Mesenteric fat pad (tissue), 1 donor: ENCODE results near the gene TERT. TPM values are rescaled to one million over a fixed set of nuclear protein-coding genes. Genes with fewer than 3 reads are reported as not detected.

ENCODE experiments used
- DNase-seq: peaks from one replicate; pipeline ENCODE4 v3.0.0-alpha.2; 2020; ENCODE audit warnings: low spot score
- total RNA-seq: library from RNA; stranded (reverse); fragmentation: NEBNext Ultra II Directional; extraction: Animal tissue kit (Norgen Biotek cat#: 25700); gene quantifications from one replicate; pipeline ENCODE4 v1.2.1, GENCODE V29; 2021
- donor health status: DM: yes; HTN: yes; CAD: no.

Gene TERT
- total RNA-seq, 1 donor from 2014 or later = not detected

DNA sequence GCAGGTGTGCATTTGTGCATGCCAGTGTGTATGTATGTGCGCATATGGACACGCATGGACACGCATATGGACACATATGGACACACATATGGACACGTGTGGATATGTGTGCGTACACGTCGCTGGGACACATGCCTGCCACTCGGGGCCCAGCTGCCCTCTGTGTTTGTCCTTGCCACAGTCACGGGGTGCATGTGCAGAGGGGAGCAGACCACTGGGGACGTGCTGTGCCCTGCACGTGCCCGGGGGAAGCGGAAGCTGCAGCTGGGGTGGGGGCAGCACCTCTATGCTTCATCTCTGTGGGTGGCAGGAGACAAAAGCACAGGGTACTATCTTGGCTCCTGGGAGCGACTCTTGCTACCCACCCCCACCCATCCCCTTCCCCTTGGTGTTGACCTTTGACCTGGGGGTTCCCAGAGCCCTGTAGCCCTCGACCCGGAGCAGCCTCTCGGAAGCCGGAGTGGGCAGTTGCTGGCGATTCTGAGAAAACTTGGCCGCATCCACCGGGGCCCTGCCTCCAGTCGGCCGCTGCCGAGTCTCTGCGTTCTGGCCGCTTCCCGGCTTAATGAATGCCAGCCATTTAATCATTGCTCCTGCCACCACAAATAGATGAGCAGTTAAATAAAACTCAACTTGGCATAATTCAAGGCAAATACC, 72.1 kb downstream of the TERT start:
- no peak for DNase-seq

GRCh38 chr5:1222147-1222546, 72.7 kb downstream of the TERT start:
- no peak for DNase-seq

GRCh38 chr5:1221721-1222120, 73.1 kb downstream of the TERT start:
- DNase-seq = no peak

- DNase-seq = no peak
These were observed 74.0 kb downstream of the TERT start for GRCh38 chr5:1220831-1221230.

- no peak for DNase-seq
These were observed 74.5 kb downstream of the TERT start for GRCh38 chr5:1220351-1220750.

DNA sequence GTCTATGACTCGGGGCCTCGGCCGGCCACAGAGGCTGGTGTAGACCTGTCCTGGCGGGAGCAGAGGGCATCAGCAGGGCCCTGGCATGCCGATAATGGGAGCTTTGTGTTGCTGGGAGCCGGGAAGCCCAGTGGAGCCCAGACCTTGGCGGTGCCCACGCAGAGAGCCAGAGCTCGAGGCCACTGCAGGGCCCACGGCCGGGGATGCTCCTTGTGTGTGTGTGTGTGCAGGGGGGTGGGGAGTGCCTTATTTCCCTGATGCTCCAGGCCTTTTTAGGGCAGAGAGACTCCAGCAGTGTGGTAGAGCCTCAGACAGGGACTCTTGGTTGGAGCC, 75.1 kb downstream of the TERT start:
- no peak for DNase-seq

- DNase-seq = no peak
These were observed 75.6 kb downstream of the TERT start for GRCh38 chr5:1219098-1219767.

GRCh38 chr5:1218351-1219080, 76.4 kb downstream of the TERT start:
- DNase-seq = no peak

DNA sequence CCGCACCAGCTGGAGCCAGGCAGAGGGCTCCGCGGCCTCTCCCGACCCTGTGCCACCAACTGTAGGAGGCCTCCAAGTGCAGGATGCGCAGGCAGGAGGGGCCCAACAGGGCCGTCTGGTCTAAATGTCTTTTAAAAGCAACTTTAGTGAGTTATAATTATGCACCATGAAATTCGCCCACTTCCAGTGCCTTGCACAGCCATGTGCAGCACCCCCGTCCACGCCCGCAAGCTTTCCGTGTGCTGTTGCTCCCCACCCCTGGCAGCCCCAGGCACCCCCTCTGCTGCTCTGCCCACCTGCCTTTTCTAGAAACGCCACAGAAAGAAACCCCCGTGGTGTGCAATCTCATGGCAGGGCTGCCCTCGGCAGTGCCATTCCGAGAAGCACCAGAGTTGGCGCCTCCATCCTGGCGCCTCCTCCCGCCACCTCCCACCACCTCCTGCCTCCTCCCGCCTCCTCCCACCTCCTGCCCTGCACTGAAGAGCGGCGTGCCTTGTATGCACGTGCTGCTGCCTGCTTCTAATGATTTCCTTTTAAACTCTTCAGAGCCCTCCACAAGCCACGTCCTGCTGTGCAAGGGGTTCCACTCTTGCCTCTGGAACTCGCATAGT, 77.2 kb downstream of the TERT start:
- DNase-seq = no peak

DNA sequence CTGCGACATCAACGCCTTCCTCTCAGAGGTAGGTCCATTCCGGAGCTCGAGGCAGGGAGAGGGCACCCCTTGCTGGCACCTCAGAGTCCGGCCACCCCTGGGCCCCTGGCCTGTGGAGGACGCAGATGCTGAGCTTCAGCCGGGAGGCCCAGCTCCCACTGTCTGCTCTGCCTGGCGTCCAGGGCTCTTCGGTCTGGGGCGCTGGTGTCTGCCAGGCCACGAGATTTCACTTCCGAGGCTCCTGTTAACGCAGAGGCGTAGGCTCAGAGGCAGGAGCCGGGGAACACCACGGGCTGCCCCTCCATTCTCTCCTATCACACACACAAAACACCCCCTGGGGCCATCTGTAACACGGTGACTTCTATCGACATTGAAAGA, 78.0 kb downstream of the TERT start:
- no peak for DNase-seq

DNA sequence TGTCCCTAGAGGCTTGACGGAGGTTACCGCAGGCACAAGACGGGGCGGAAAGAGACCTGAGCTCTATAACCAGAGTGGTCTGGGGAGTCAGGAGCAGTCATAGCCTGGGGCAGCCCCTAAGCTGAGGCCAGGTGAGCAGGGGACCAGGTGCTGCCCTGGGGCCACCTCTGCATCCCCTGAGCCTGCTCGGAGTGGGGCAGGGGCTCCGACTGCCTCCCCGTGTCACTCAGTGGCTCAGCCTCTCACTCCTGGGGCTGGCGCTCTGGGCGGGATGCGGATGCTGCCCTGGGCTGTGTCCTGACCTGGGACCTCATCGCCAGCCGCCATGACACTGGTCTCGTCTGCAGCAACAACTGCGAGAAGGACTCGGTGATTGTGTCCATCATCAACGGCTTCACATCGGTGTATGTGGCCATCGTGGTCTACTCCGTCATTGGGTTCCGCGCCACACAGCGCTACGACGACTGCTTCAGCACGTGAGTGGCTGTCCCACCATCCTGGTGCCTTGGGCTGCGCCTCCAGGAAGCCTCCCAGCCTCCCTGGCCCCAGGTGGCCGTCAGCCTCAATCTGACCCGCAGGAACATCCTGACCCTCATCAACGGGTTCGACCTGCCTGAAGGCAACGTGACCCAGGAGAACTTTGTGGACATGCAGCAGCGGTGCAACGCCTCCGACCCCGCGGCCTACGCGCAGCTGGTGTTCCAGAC, 78.5 kb downstream of the TERT start:
- DNase-seq = no peak

DNA sequence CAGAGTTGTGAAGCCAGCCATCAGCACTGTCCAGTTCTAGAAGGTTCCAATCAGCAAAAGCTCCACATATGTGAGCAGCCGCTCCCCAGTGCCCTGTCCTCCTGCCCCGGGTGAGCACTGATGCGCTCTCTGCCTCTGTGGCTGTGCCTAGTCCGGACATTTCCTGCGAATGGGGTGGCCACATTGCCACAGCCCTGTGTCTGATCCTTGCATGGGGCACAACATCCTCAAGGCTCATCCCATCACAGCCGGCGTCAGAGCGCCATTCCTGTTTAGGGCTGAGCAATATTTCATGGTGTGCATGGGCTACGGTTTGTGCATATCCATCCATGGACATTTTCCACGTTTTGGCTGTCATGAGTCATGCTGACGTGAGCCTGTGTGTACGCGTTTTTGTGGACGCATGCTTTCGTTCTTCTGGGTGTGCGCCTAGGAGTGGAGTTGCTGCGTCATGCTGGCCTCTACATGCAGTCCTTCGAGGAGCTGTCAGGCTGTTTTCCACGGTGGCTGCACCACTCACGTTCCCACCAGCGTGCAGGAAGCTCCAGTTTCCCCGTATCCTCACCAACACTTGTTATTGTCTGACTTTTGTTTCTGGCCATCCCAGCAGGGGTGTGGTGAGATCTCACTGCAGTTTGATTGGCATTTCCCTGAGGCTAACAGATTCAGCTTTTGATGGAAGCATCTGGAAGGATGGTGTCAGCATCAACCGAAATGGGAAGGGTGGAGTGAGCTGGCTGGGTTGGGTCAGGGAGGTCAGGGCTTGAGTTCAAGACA, 79.4 kb downstream of the TERT start:
- DNase-seq = no peak

- no peak for DNase-seq
These were observed 80.0 kb downstream of the TERT start for GRCh38 chr5:1214936-1215220.

GRCh38 chr5:1214163-1214935, 80.5 kb downstream of the TERT start:
- DNase-seq = no peak

GRCh38 chr5:1213508-1214162, 81.2 kb downstream of the TERT start:
- no peak for DNase-seq

- no peak for DNase-seq
These were observed 82.0 kb downstream of the TERT start for GRCh38 chr5:1212881-1213280.

DNA sequence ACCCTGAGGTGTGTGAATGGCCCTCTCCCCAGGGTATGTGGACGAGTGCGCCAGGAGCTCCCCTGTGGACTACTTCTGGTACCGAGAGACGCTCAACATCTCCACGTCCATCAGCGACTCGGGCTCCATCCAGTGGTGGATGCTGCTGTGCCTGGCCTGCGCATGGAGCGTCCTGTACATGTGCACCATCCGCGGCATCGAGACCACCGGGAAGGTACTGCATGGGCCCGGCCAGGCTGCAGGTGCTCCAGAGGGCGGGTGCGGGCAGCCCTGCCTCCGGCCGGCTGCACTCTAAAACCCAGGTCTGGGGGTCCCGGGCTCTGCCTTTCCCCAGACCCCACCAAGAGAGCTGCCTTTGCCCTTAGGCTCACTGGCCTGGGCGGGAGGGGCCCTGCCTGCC, 82.6 kb downstream of the TERT start:
- DNase-seq = no peak

- no peak for DNase-seq
These were observed 83.2 kb downstream of the TERT start for GRCh38 chr5:1211701-1212100.

DNA sequence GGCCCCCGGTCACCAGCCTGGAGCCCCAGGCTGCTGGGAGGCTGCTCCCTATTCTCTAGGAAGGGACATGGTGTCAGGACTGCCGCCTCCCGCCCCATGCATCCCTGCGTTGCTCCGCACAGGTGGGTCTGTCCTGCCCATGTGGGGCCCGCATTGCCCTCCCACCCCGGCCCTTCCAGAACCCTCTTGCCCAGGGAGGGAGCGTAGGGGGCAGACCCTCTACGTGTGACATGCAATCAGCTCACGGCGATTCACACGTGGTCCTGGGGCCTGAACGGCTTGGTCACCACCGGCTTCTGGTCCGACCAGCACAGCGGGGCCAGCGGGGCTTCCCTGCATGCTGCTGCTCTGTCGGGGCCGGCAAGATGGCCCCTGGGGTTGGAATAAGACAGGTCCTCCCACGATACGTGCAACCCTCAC, 84.0 kb downstream of the TERT start:
- DNase-seq = no peak
